ENCODE data around the gene SPECC1L. TPM values are rescaled to one million over a fixed set of nuclear protein-coding genes. Genes with fewer than 3 reads are reported as not detected.

Gene SPECC1L
- total RNA-seq, 4 donors from 2014 or later: 63.6 to 116 (median 90.1) TPM

- Histone ChIP-seq H3K9me3 (no peaks in the 10 kb centered on the region), H3K27me3 (no peaks in the 10 kb centered on the region), H3K27ac (replicated peaks in 1 of 4) (no peak overlapping the region), H3K36me3 (peaks cover 0 to 80% (median 7%) of the 10 kb centered on the region in 4 donors), H3K4me3 (no peak overlapping the region), H3K4me1 (no peaks in the 10 kb centered on the region)
- DNase-seq (ENCODE audit: extremely low spot score): no peak
- TF ChIP-seq EP300 (IDR thresholded peaks at IDR 0.05): no peak
- peak; percentile 8 to 33 (median 22) for TF ChIP-seq CTCF (IDR thresholded peaks at IDR 0.05)
- intact Hi-C loops (cut with DNase I): loop anchor here (10.0 kb wide), 1 partner anchor 126 kb away; no protein-coding TSS in a partner anchor
- WGBS: 52% methylated on average over 12 of the region's 18 CpGs
These were observed 39.5 kb upstream of the SPECC1L start for GRCh38 chr22:24230911-24231656.

GRCh38 chr22:24231706-24232105 is 38.9 kb upstream of the SPECC1L start:
- DNase-seq (ENCODE audit: extremely low spot score): no peak
- no peaks in the 10 kb centered on the region for H3K9me3 ChIP-seq
- H3K36me3 ChIP-seq: peaks cover 0 to 77% (median 5%) of the 10 kb centered on the region in 4 donors
- H3K27me3 ChIP-seq: no peaks in the 10 kb centered on the region
- intact Hi-C loops (cut with DNase I): loop anchor here (10.0 kb wide), 1 partner anchor 127 kb away; no protein-coding TSS in a partner anchor
- H3K4me3 ChIP-seq: no peak overlapping the region
- no peaks in the 10 kb centered on the region for H3K4me1 ChIP-seq
- 100% methylated on average over 5 of the region's 9 CpGs for WGBS
- H3K27ac ChIP-seq (replicated peaks in 1 of 4): no peak overlapping the region
- no peak for TF ChIP-seq EP300 (IDR thresholded peaks at IDR 0.05)
- no peak for TF ChIP-seq POLR2AphosphoS5 (IDR thresholded peaks at IDR 0.05)
- no peak for TF ChIP-seq CTCF (IDR thresholded peaks at IDR 0.05)
- TF ChIP-seq POLR2A (IDR thresholded peaks at IDR 0.05; ENCODE audit: low read depth): no peak

GRCh38 chr22:24232124-24232523 is 38.5 kb upstream of the SPECC1L start:
- Histone ChIP-seq H3K4me3 (no peak overlapping the region), H3K36me3 (peaks cover 0 to 73% (median 5%) of the 10 kb centered on the region in 4 donors), H3K9me3 (no peaks in the 10 kb centered on the region), H3K27me3 (no peaks in the 10 kb centered on the region), H3K27ac (replicated peaks in 1 of 4) (no peak overlapping the region), H3K4me1 (no peaks in the 10 kb centered on the region)
- intact Hi-C loops (cut with DNase I): loop anchor here (10.0 kb wide), 1 partner anchor 127 kb away; no protein-coding TSS in a partner anchor
- TF ChIP-seq POLR2AphosphoS5 (IDR thresholded peaks at IDR 0.05) (no peak), EP300 (IDR thresholded peaks at IDR 0.05) (no peak), CTCF (IDR thresholded peaks at IDR 0.05) (no peak), POLR2A (IDR thresholded peaks at IDR 0.05; ENCODE audit: low read depth) (no peak)
- no CpG with 5 or more reads among the region's 6 CpGs for WGBS
- DNase-seq (ENCODE audit: extremely low spot score): no peak

- WGBS: 95% methylated on average over 14 of the region's 15 CpGs
These were observed 37.9 kb upstream of the SPECC1L start for GRCh38 chr22:24232725-24233124.

More at GRCh38 chr22:24232725-24233124, 37.9 kb upstream of the SPECC1L start:
- no peak for DNase-seq (ENCODE audit: extremely low spot score)
- Histone ChIP-seq H3K4me1 (no peaks in the 10 kb centered on the region), H3K4me3 (no peak overlapping the region), H3K27ac (replicated peaks in 1 of 4) (no peak overlapping the region), H3K9me3 (no peaks in the 10 kb centered on the region), H3K27me3 (no peaks in the 10 kb centered on the region), H3K36me3 (peaks cover 0 to 67% (median 5%) of the 10 kb centered on the region in 4 donors)
- TF ChIP-seq POLR2AphosphoS5 (IDR thresholded peaks at IDR 0.05) (no peak), CTCF (IDR thresholded peaks at IDR 0.05) (no peak), EP300 (IDR thresholded peaks at IDR 0.05) (no peak), POLR2A (IDR thresholded peaks at IDR 0.05; ENCODE audit: low read depth) (no peak)
- intact Hi-C loops (cut with DNase I): loop anchor here (10.0 kb wide), 1 partner anchor 128 kb away; no protein-coding TSS in a partner anchor
